AG09319 (cell line): Measurements from ENCODE around the gene S100A10.

Experiments used
- DNase-seq: peaks from one replicate; pipeline ENCODE4 v3.0.0-alpha.2; 2010; ENCODE audit warnings: low read depth; ENCODE audit errors: extremely low read depth
- CTCF ChIP-seq: IDR thresholded peaks from 2 replicates; pipeline ENCODE4 v1.5.1; 2011; ENCODE audit warnings: low read depth, mild to moderate bottlenecking, inconsistent platforms, low read length, moderate library complexity

The S100A10 gene

GRCh38 chr1:151948506-151948905, 45.2 kb downstream of the S100A10 start:
- TF ChIP-seq CTCF = no peak
- DNase-seq = no peak

GRCh38 chr1:151947140-151947539, 46.5 kb downstream of the S100A10 start:
- DNase-seq = no peak
- TF ChIP-seq CTCF = no peak

DNA sequence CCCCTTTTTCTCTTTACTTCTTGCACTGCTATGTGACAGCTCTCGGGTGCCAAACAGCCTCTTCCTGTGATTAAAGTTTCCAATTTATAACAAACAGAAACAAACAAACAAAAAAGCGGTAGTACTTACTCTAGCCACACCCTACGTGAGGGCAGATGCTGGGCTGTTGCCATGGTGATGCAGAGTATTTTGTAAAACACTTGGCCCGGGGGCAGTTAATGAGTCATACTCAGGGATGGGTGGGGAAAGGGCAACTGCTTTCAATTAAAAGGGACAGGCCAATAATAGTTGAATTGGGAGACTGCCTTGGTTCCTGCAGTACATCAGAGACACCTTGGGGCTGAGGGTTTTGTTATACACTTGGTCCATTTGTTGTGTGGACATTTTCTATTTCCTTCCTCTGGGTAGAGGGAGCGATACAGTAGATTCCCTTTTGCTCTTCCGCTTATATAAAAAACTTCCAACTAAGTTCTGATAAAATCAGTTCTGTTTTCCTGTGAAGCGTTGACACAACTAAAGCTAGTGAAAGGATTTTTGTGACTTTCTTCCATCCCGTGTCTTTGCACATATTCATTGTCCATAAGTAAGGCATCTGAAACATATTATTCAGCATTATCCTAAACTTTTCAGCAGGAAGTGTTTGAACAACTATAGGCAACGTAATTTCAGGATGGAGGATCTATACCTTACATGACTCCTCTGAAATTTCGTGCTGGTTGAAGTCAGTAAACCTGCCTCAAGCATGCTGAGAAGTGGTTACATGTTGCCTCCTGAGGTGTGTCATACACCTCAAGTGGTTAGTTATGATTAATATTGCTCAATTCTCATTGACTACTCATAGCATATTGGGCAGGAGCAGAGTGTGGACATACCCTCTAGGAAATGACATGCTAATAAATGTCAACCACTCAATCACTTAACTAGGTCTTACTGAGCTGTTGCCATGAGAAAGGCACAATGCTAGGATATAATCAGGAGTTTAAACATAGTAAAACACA, 47.6 kb downstream of the S100A10 start:
- peak; percentile 98 for DNase-seq
- TF ChIP-seq CTCF = no peak; the same call in 1 of the 2 replicates

DNA sequence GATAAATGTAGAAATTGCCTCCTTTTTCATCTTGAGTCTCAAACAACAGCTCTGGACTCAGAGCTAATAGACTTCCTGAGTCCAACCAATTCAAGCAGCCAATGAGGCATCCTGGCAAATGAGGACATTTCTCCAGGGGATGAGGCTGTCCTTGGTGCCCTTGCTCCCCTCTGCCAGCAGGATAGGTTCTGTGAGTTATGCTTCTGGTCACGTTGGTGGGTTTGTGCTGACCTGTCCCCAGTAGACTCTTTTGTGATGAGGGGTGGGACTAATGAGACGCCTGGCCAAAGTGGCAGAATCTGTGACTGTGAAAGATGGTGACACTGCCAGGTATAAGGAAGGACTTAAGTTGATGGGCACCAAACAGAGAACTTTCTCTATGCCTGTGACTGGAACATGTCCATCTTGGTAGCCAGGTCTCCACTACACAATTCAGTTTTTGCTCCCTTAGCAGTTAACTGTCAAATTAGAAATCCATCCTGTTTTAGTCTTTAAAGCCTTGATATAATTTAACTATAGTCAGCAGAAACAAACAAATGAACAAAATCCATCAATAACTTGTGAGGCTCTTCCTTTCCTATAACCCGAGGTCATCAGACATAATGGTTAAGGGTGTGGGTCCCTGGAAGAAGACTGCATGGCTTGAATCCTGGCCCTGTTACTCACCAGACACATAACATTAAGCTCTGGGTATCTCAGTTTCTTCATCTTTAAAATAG, 48.6 kb downstream of the S100A10 start:
- no peak for DNase-seq
- no peak for TF ChIP-seq CTCF

DNA sequence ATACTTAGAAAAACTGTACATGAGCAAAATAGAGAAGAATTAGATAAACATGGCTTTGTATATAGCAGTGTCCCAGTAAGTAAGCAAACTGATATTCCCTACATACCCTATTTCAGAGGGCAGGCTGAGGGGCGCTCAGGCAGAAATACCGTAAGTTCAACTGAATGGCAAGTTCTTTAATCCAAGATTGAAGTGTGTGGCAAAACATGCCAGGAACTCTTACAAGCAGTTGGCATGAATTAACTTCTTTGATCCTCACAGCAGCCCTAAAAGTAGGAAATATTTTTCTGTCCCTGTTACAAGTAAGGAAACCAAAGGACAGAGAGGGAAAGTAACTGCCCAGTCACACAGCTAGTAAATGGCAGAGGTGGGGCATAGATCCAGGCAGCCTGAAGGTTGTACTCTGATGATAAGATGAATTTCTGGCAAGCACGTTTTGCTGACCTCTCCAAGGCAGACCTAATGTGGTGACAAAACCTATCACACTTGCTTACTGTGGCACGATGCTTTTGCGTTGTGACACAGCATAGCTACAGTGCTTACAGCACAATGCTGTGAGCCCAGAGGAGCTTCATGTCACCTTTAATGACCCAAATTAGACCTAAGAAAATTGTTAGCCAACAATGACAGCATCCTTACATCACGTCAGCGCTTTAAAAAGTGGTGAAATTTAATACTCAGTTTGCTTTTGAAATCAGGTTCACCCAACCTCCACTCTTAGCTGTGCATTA, 49.4 kb downstream of the S100A10 start:
- TF ChIP-seq CTCF = no peak
- no peak for DNase-seq

GRCh38 chr1:151943591-151943990, 50.1 kb downstream of the S100A10 start:
- no peak for TF ChIP-seq CTCF
- DNase-seq = no peak
